H9 (cell line): ENCODE measurements around the gene SOHLH1. TPM values are rescaled to one million over a fixed set of nuclear protein-coding genes. Genes with fewer than 3 reads are reported as not detected.

Experiments used
- DNase-seq: peaks from one replicate; pipeline ENCODE4 v3.0.0-alpha.2; 2017
- H2AFZ ChIP-seq: one replicate; pipeline ENCODE4 v1.6.1; 2013; ENCODE audit warnings: mild to moderate bottlenecking, low read length, control low read depth, moderate library complexity
- H2AK5ac ChIP-seq: 2 replicates; pipeline ENCODE4 v1.6.1; 2013; ENCODE audit warnings: low read length, control low read depth, mixed read lengths; ENCODE audit not compliant: insufficient read length
- H2BK120ac ChIP-seq: one replicate; pipeline ENCODE4 v1.6.1; 2013; ENCODE audit warnings: low read depth, mild to moderate bottlenecking, low read length, control low read depth, inconsistent platforms; ENCODE audit not compliant: poor library complexity, severe bottlenecking
- H2BK12ac ChIP-seq: 2 replicates; pipeline ENCODE4 v1.6.1; 2013; ENCODE audit warnings: low read length, control low read depth, mixed read lengths, low read depth; ENCODE audit not compliant: insufficient read length
- H2BK15ac ChIP-seq: 2 replicates; pipeline ENCODE4 v1.6.1; 2013; ENCODE audit warnings: low read depth, low read length, control low read depth
- H2BK20ac ChIP-seq: one replicate; pipeline ENCODE4 v1.6.1; 2013; ENCODE audit warnings: low read depth, mild to moderate bottlenecking, low read length, control low read depth, inconsistent platforms; ENCODE audit not compliant: poor library complexity, severe bottlenecking
- H2BK5ac ChIP-seq: 2 replicates; pipeline ENCODE4 v1.6.1; 2013; ENCODE audit warnings: low read length, control low read depth, mixed read lengths; ENCODE audit not compliant: insufficient read length
- H3K14ac ChIP-seq: 2 replicates; pipeline ENCODE4 v1.6.1; 2013; ENCODE audit warnings: low read length, control low read depth; ENCODE audit not compliant: insufficient read depth
- H3K18ac ChIP-seq: 2 replicates; pipeline ENCODE4 v1.6.1; 2013; ENCODE audit warnings: low read depth, mild to moderate bottlenecking, mixed read lengths, low read length, control low read depth; ENCODE audit not compliant: insufficient read length
- H3K23ac ChIP-seq: 2 replicates; pipeline ENCODE4 v1.6.1; 2013; ENCODE audit warnings: low read length, control low read depth, mixed read lengths, low read depth; ENCODE audit not compliant: insufficient read length
- H3K23me2 ChIP-seq: 2 replicates; pipeline ENCODE4 v1.6.1; 2013; ENCODE audit warnings: low read depth, mild to moderate bottlenecking, mixed read lengths, low read length, control low read depth; ENCODE audit not compliant: insufficient read length, poor library complexity, severe bottlenecking
- H3K27ac ChIP-seq: 2 replicates; pipeline ENCODE4 v1.5.1; 2013; ENCODE audit warnings: low read length, control low read depth, mixed read lengths, low read depth; ENCODE audit not compliant: insufficient read length
- H3K27me3 ChIP-seq: 2 replicates; pipeline ENCODE4 v1.6.1; 2013; ENCODE audit warnings: low read length, control low read depth, inconsistent platforms; ENCODE audit not compliant: insufficient read depth
- H3K4ac ChIP-seq: 2 replicates; pipeline ENCODE4 v1.6.1; 2013; ENCODE audit warnings: low read depth, mild to moderate bottlenecking, control low read depth, inconsistent platforms, low read length, moderate library complexity
- H3K4me1 ChIP-seq: 2 replicates; pipeline ENCODE4 v1.6.1; 2013; ENCODE audit warnings: low read length, control low read depth, inconsistent platforms; ENCODE audit not compliant: insufficient read depth
- H3K4me2 ChIP-seq: 2 replicates; pipeline ENCODE4 v1.6.1; 2013; ENCODE audit warnings: low read length, control low read depth, mixed read lengths; ENCODE audit not compliant: insufficient read length, insufficient read depth
- H3K56ac ChIP-seq: 2 replicates; pipeline ENCODE4 v1.6.1; 2013; ENCODE audit warnings: low read depth, mild to moderate bottlenecking, mixed read lengths, low read length, control low read depth; ENCODE audit not compliant: insufficient read length
- H3K79me1 ChIP-seq: 2 replicates; pipeline ENCODE4 v1.6.1; 2013; ENCODE audit warnings: low read depth, mild to moderate bottlenecking, moderate library complexity, low read length, control low read depth, inconsistent platforms; ENCODE audit not compliant: insufficient read depth, poor library complexity, severe bottlenecking
- H3K79me2 ChIP-seq: 2 replicates; pipeline ENCODE4 v1.6.1; 2013; ENCODE audit warnings: low read length, control low read depth, inconsistent platforms; ENCODE audit not compliant: insufficient read depth
- H3K9ac ChIP-seq: 2 replicates; pipeline ENCODE4 v1.6.1; 2013; ENCODE audit warnings: low read length, control low read depth, mixed read lengths; ENCODE audit not compliant: insufficient read length; ENCODE audit errors: extremely low read depth
- H3K9me3 ChIP-seq: one replicate; pipeline ENCODE4 v1.6.1; 2013; ENCODE audit warnings: low read depth, low read length, inconsistent platforms; ENCODE audit not compliant: control insufficient read depth
- H3T11ph ChIP-seq: one replicate; pipeline ENCODE4 v1.6.1; 2013; ENCODE audit warnings: mild to moderate bottlenecking, low read length, control low read depth, inconsistent platforms
- H4K20me1 ChIP-seq: one replicate; pipeline ENCODE4 v1.6.1; 2013; ENCODE audit not compliant: control insufficient read depth, insufficient read length, insufficient read depth
- H4K5ac ChIP-seq: 2 replicates; pipeline ENCODE4 v1.6.1; 2013; ENCODE audit warnings: low read depth, mild to moderate bottlenecking, mixed read lengths, low read length, control low read depth; ENCODE audit not compliant: insufficient read length
- H4K8ac ChIP-seq: replicated peaks from 2 replicates; pipeline ENCODE4 v1.6.1; 2013; ENCODE audit warnings: low read length, control low read depth, mixed read lengths, low read depth; ENCODE audit not compliant: insufficient read length
- H4K91ac ChIP-seq: 2 replicates; pipeline ENCODE4 v1.6.1; 2013; ENCODE audit warnings: low read depth, mild to moderate bottlenecking, moderate library complexity, mixed read lengths, low read length, control low read depth; ENCODE audit not compliant: insufficient read length
- H3K27ac Mint-ChIP-seq, 3 experiments: 2 replicates in 2 of 3; 3 replicates in 1 of 3; pipeline ENCODE4 v1.8.0; 2020 to 2021; ENCODE audit warnings: mixed read lengths in 3 of 3, mild to moderate bottlenecking in 1 of 3, moderate library complexity in 1 of 3
- H3K27me3 Mint-ChIP-seq: 2 replicates; pipeline ENCODE4 v1.8.0; 2021; ENCODE audit warnings: low read depth, mild to moderate bottlenecking, moderate library complexity, mixed read lengths
- H3K36me3 Mint-ChIP-seq, 3 experiments: 2 replicates in 2 of 3; 3 replicates in 1 of 3; pipeline ENCODE4 v1.8.0; 2020 to 2021; ENCODE audit warnings: low read depth in 3 of 3, mixed read lengths in 3 of 3; ENCODE audit not compliant: insufficient read depth in 1 of 3
- H3K4me1 Mint-ChIP-seq, 2 experiments: 2 replicates each; pipeline ENCODE4 v1.8.0; 2020; ENCODE audit warnings: mixed read lengths in 2 of 2
- H3K4me3 Mint-ChIP-seq, 2 experiments: 2 replicates in 1 of 2; 3 replicates in 1 of 2; pipeline ENCODE4 v1.8.0; 2020 to 2021; ENCODE audit warnings: mild to moderate bottlenecking in 2 of 2, mixed read lengths in 2 of 2, moderate library complexity in 1 of 2
- H3K9me3 Mint-ChIP-seq, 2 experiments: 2 replicates in 1 of 2; 3 replicates in 1 of 2; pipeline ENCODE4 v1.8.0; 2020; ENCODE audit warnings: mild to moderate bottlenecking in 2 of 2, mixed read lengths in 2 of 2, moderate library complexity in 1 of 2
- WGBS: extraction: QIAGEN DNeasy Blood & Tissue Kit; methylation state at CpG from one replicate; pipeline ENCODE4 v1.1.7; 2013; ENCODE audit warnings: missing lambda C conversion rate, low lambda C conversion rate, mixed read lengths; ENCODE audit not compliant: insufficient read length; ENCODE audit errors: extremely low coverage; 5-methylcytosine and 5-hydroxymethylcytosine counted together
- total RNA-seq: library from RNA; stranded (reverse); gene quantifications from 2 replicates; pipeline ENCODE4 v1.2.1, GENCODE V29; 2021
- TF ChIP-seq, protein P1 (sequence below): fragments of 200-600 bp; sonication (generic); conservative IDR thresholded peaks from 3 replicates; pipeline ENCODE4 v1.8.0; 2021; ENCODE audit warnings: antibody characterized with exemption, mild to moderate bottlenecking

The SOHLH1 gene
- total RNA-seq, 1 experiment from 2014 or later: not detected

DNA sequence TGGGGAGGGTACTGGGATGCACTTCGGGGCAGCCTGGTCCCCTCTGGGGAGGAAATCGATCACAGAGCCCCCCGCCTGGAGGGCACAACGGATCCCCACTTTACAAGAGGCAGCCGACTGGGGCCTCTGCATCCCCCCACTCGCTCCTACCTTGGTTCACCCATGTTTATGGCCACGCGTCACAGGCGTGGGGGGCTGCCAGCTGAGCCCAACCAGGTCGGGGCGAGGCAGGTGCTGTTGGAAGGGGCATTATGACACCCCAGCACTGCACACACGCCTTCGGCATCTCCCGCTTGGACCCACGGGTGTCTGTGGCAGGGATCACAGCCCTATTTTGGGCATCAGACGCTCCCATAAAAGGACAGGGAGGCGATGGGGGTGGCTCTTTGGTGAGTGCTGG lies 14.6 kb downstream of the SOHLH1 start:
- H3K27ac ChIP-seq: no peak overlapping the region
- H3K27me3 Mint-ChIP-seq: no peaks in the 10 kb centered on the region; the same call in 1 of the 2 replicates
- no peak overlapping the region for H3K4ac ChIP-seq
- peaks cover 9 to 11% of the 10 kb centered on the region in 2 experiments for H3K4me1 Mint-ChIP-seq
- no peak overlapping the region for H2BK120ac ChIP-seq
- H4K8ac ChIP-seq: no peak overlapping the region
- no peak overlapping the region for H2BK15ac ChIP-seq
- no peak overlapping the region for H3K27ac Mint-ChIP-seq
- H3T11ph ChIP-seq: no peak overlapping the region
- H2AFZ ChIP-seq: no peak overlapping the region
- no peaks in the 10 kb centered on the region for H3K79me2 ChIP-seq
- H3K9ac ChIP-seq: no peak overlapping the region
- no peaks in the 10 kb centered on the region for H3K4me1 ChIP-seq
- no peak overlapping the region for H3K56ac ChIP-seq
- no peak overlapping the region for H3K14ac ChIP-seq
- H3K36me3 Mint-ChIP-seq: no peaks in the 10 kb centered on the region; a peak in 1 of 7 replicates
- no peaks in the 10 kb centered on the region for H4K20me1 ChIP-seq
- TF ChIP-seq, protein P1, sequence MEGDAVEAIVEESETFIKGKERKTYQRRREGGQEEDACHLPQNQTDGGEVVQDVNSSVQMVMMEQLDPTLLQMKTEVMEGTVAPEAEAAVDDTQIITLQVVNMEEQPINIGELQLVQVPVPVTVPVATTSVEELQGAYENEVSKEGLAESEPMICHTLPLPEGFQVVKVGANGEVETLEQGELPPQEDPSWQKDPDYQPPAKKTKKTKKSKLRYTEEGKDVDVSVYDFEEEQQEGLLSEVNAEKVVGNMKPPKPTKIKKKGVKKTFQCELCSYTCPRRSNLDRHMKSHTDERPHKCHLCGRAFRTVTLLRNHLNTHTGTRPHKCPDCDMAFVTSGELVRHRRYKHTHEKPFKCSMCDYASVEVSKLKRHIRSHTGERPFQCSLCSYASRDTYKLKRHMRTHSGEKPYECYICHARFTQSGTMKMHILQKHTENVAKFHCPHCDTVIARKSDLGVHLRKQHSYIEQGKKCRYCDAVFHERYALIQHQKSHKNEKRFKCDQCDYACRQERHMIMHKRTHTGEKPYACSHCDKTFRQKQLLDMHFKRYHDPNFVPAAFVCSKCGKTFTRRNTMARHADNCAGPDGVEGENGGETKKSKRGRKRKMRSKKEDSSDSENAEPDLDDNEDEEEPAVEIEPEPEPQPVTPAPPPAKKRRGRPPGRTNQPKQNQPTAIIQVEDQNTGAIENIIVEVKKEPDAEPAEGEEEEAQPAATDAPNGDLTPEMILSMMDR: no peak
- H3K79me1 ChIP-seq: no peaks in the 10 kb centered on the region
- no peak overlapping the region for H2AK5ac ChIP-seq
- no peak overlapping the region for H4K5ac ChIP-seq
- H4K91ac ChIP-seq: no peak overlapping the region
- H3K27me3 ChIP-seq: no peaks in the 10 kb centered on the region
- no peak for DNase-seq
- H3K4me2 ChIP-seq: no peak overlapping the region
- peaks cover 2 to 3% of the 10 kb centered on the region in 2 experiments; a peak in 3 of 5 replicates for H3K9me3 Mint-ChIP-seq
- no peak overlapping the region for H3K4me3 Mint-ChIP-seq
- H3K18ac ChIP-seq: no peak overlapping the region
- no peak overlapping the region for H2BK20ac ChIP-seq
- H3K23me2 ChIP-seq: no peaks in the 10 kb centered on the region
- H3K23ac ChIP-seq: no peak overlapping the region
- no peak overlapping the region for H2BK12ac ChIP-seq
- no peak overlapping the region for H2BK5ac ChIP-seq
- WGBS: no CpG with 5 or more reads among the region's 17 CpGs
- H3K9me3 ChIP-seq: no peaks in the 10 kb centered on the region
